ENCODE results near the gene TDO2. TPM values are rescaled to one million over a fixed set of nuclear protein-coding genes. Genes with fewer than 3 reads are reported as not detected.

TDO2 gene
- total and polyA plus RNA-seq, 2 of the 13 experiments (the other 11 are each of a cell fraction or from before 2014, with no cell fraction given): not detected

GRCh38 chr4:155904331-155904730 is 835 bp downstream of the TDO2 start:
- 1% methylated on average over 3 of the region's 3 CpGs for WGBS (ENCODE audit: low lambda C conversion rate)
- H3K9ac ChIP-seq (ENCODE audit: insufficient read depth, low read depth, low read length): no peak overlapping the region
- no peak for DNase-seq (ENCODE audit: low spot score)
- no peak for ATAC-seq
- no peak overlapping the region for H3K27ac ChIP-seq (ENCODE audit: extremely low read length, insufficient read depth, low read length)
- in situ Hi-C loops (cut with HindIII; ENCODE audit: extremely low pct_ligation_motif_present, low pct_unique_long_range_greater_than_20kb) (no loop called here), intact Hi-C loops (cut with micrococcal nuclease; ENCODE audit: unreplicated experiment) (no loop called here)
- TF ChIP-seq U2AF2 (IDR thresholded peaks at IDR 0.05; ENCODE audit: low read depth, low read length) (no peak), BRCA1 (CRISPR knock-in tag; IDR thresholded peaks at IDR 0.05) (no peak), ZNF619 (CRISPR knock-in tag; IDR thresholded peaks at IDR 0.05) (no peak), HNRNPLL (IDR thresholded peaks at IDR 0.05; ENCODE audit: low read depth, low read length, poor library complexity, severe bottlenecking) (no peak), XBP1 (CRISPR knock-in tag; IDR thresholded peaks at IDR 0.05) (no peak)
- no peak overlapping the region for H3K4me2 ChIP-seq (ENCODE audit: low read depth, low read length)
- FAIRE-seq: no peak
- CTCF ChIA-PET (ENCODE audit: low intra/inter-chr PET ratio, low total read pairs): no interaction called here
- POLR2A ChIA-PET: no interaction called here
- H3K9me3 ChIP-seq (ENCODE audit: low read length): no peaks in the 10 kb centered on the region
- no peak overlapping the region for H2AFZ ChIP-seq (ENCODE audit: low read length)
- no TSS peak for BruUV-seq (replicated peaks)
- H3K36me3 ChIP-seq (replicated peaks in 1 of 2; ENCODE audit: control insufficient read depth in 1 of 2, insufficient read depth in 2 of 2, low read length in 2 of 2): no peaks in the 10 kb centered on the region
- no peaks in the 10 kb centered on the region for H3K79me2 ChIP-seq (ENCODE audit: insufficient read depth, low read length)
- no peaks in the 10 kb centered on the region for H3K4me1 ChIP-seq (ENCODE audit: insufficient read depth, low read length)
- H4K20me1 ChIP-seq (ENCODE audit: insufficient read depth, low read length): no peaks in the 10 kb centered on the region
- no peaks in the 10 kb centered on the region for H3K27me3 ChIP-seq (ENCODE audit: control insufficient read depth in 1 of 2, insufficient read depth in 2 of 2, low read length in 2 of 2)
- no peak overlapping the region for H3K4me3 ChIP-seq (replicated peaks in 1 of 3; ENCODE audit: insufficient read depth in 1 of 3, low read depth in 2 of 3, low read length in 3 of 3)

- no peak for ATAC-seq
- TF ChIP-seq TSC22D2 (CRISPR knock-in tag; IDR thresholded peaks at IDR 0.05; ENCODE audit: borderline replicate concordance) (no peak), ZNF660 (CRISPR knock-in tag; IDR thresholded peaks at IDR 0.05; ENCODE audit: borderline replicate concordance, low read depth) (no peak), RNF2 (conservative IDR thresholded peaks at IDR 0.05; ENCODE audit: low read depth) (no peak), HOXA7 (CRISPR knock-in tag; IDR thresholded peaks at IDR 0.05) (no peak), DNMT3B (CRISPR knock-in tag; conservative IDR thresholded peaks at IDR 0.05) (no peak)
- Histone ChIP-seq H3K27ac (ENCODE audit: extremely low read length, insufficient read depth, low read length) (no peak overlapping the region), H3K36me3 (replicated peaks in 1 of 2; ENCODE audit: control insufficient read depth in 1 of 2, insufficient read depth in 2 of 2, low read length in 2 of 2) (no peaks in the 10 kb centered on the region), H3K9ac (ENCODE audit: insufficient read depth, low read depth, low read length) (no peak overlapping the region), H4K20me1 (ENCODE audit: insufficient read depth, low read length) (no peaks in the 10 kb centered on the region), H3K4me3 (replicated peaks in 1 of 3; ENCODE audit: insufficient read depth in 1 of 3, low read depth in 2 of 3, low read length in 3 of 3) (no peak overlapping the region), H3K27me3 (ENCODE audit: control insufficient read depth in 1 of 2, insufficient read depth in 2 of 2, low read length in 2 of 2) (no peaks in the 10 kb centered on the region), H3K4me2 (ENCODE audit: low read depth, low read length) (no peak overlapping the region), H3K4me1 (ENCODE audit: insufficient read depth, low read length) (no peaks in the 10 kb centered on the region), H3K79me2 (ENCODE audit: insufficient read depth, low read length) (no peaks in the 10 kb centered on the region), H3K9me3 (ENCODE audit: low read length) (no peaks in the 10 kb centered on the region), H2AFZ (ENCODE audit: low read length) (no peak overlapping the region)
- intact Hi-C loops (cut with micrococcal nuclease; ENCODE audit: unreplicated experiment) (no loop called here), in situ Hi-C loops (cut with HindIII; ENCODE audit: extremely low pct_ligation_motif_present, low pct_unique_long_range_greater_than_20kb) (no loop called here)
- FAIRE-seq: no peak
- WGBS (ENCODE audit: low lambda C conversion rate): under 1% methylated on average over 6 of the region's 6 CpGs
- CTCF ChIA-PET (ENCODE audit: low intra/inter-chr PET ratio, low total read pairs): no interaction called here
- no TSS peak for BruUV-seq (replicated peaks)
- DNase-seq (ENCODE audit: low spot score): no peak
- POLR2A ChIA-PET: no interaction called here
Observed at GRCh38 chr4:155906554-155907247, 3.2 kb downstream of the TDO2 start.

Data from HepG2 (cell line).